CD4-positive, alpha-beta memory T cell (primary cell): ENCODE measurements around the gene GET4. TPM values are rescaled to one million over a fixed set of nuclear protein-coding genes. Genes with fewer than 3 reads are reported as not detected.

ENCODE experiments used
- CTCF ChIA-PET: fragments of 350-600 bp; sonication (Branson Sonifier 250); formaldehyde crosslinking; loops from one replicate; lab custom pipeline; 2021; ENCODE audit warnings: inconsistent platforms; ENCODE audit not compliant: partially characterized antibody; lab: Charles Lee
- POLR2A ChIA-PET: fragments of 350-600 bp; sonication (Branson Sonifier 250); formaldehyde crosslinking; loops from one replicate; lab custom pipeline; 2021; ENCODE audit not compliant: partially characterized antibody; lab: Charles Lee
- DNase-seq, 5 donors: peaks; one replicate each; pipeline versions ENCODE4 v3.0.0 to v3.0.0-alpha.2; 2020 to 2022; ENCODE audit warnings: mixed read lengths in 1 of 5
- H3K27ac ChIP-seq: one replicate; pipeline ENCODE4 v1.7.0; 2013; ENCODE audit warnings: low read depth, low read length
- H3K27me3 ChIP-seq: 2 replicates; pipeline ENCODE4 v1.7.0; 2013; ENCODE audit warnings: mild to moderate bottlenecking, low read length, moderate library complexity; ENCODE audit not compliant: insufficient read depth
- H3K36me3 ChIP-seq: 2 replicates; pipeline ENCODE4 v1.7.0; 2013; ENCODE audit warnings: mild to moderate bottlenecking, low read length, moderate library complexity; ENCODE audit not compliant: insufficient read depth
- H3K4me1 ChIP-seq: 2 replicates; pipeline ENCODE4 v1.7.0; 2013; ENCODE audit warnings: mild to moderate bottlenecking, low read length, moderate library complexity; ENCODE audit not compliant: insufficient read depth
- H3K4me3 ChIP-seq, 2 donors: one replicate each; pipeline ENCODE4 v1.7.0; 2013; ENCODE audit warnings: low read length in 2 of 2, mild to moderate bottlenecking in 1 of 2
- H3K9me3 ChIP-seq, 2 donors: one replicate each; pipeline ENCODE4 v1.7.0; 2013; ENCODE audit warnings: low read length in 2 of 2, control low read depth in 1 of 2; ENCODE audit not compliant: control insufficient read depth in 1 of 2
- H3K27ac Mint-ChIP-seq, 7 donors: one replicate each; pipeline ENCODE4 v1.8.0; 2020 to 2021; ENCODE audit warnings: mixed read lengths in 7 of 7, mild to moderate bottlenecking in 6 of 7, inconsistent platforms in 3 of 7, moderate library complexity in 3 of 7
- H3K27me3 Mint-ChIP-seq, 2 donors: one replicate each; pipeline ENCODE4 v1.8.0; 2020 to 2021; ENCODE audit warnings: mixed read lengths in 2 of 2
- H3K36me3 Mint-ChIP-seq, 2 donors: one replicate each; pipeline ENCODE4 v1.8.0; 2020 to 2021; ENCODE audit warnings: mixed read lengths in 2 of 2, inconsistent platforms in 1 of 2, mild to moderate bottlenecking in 1 of 2
- H3K4me1 Mint-ChIP-seq, 4 donors: one replicate each; pipeline ENCODE4 v1.8.0; 2020 to 2021; ENCODE audit warnings: mixed read lengths in 4 of 4, mild to moderate bottlenecking in 1 of 4
- H3K4me3 Mint-ChIP-seq, 8 donors: one replicate each; pipeline ENCODE4 v1.8.0; 2020 to 2021; ENCODE audit warnings: mixed read lengths in 8 of 8, mild to moderate bottlenecking in 7 of 8, moderate library complexity in 6 of 8, inconsistent platforms in 3 of 8
- H3K9me3 Mint-ChIP-seq, 8 donors: one replicate each; pipeline ENCODE4 v1.8.0; 2020 to 2021; ENCODE audit warnings: mixed read lengths in 8 of 8, mild to moderate bottlenecking in 5 of 8, inconsistent platforms in 3 of 8, moderate library complexity in 1 of 8
- intact Hi-C: fragments of 100-400 bp; cut with micrococcal nuclease; formaldehyde crosslinking; loops from one replicate; pipeline ENCODE4 v1.15.1; 2023
- polyA plus RNA-seq, 2 donors: library from polyadenylated mRNA; unstranded; fragments of 300-500 nt; fragmentation: Illumina TruSeq; gene quantifications; one replicate each; pipeline ENCODE4 v1.2.3, GENCODE V29; 2021
- total RNA-seq, 2 experiments: library from RNA; stranded (reverse); gene quantifications; one replicate each; pipeline ENCODE4 v1.2.3, GENCODE V29; 2021

Gene GET4
- total and polyA plus RNA-seq, 4 experiments from 2014 or later = 22.0 to 51.6 (median 38.1) TPM

DNA sequence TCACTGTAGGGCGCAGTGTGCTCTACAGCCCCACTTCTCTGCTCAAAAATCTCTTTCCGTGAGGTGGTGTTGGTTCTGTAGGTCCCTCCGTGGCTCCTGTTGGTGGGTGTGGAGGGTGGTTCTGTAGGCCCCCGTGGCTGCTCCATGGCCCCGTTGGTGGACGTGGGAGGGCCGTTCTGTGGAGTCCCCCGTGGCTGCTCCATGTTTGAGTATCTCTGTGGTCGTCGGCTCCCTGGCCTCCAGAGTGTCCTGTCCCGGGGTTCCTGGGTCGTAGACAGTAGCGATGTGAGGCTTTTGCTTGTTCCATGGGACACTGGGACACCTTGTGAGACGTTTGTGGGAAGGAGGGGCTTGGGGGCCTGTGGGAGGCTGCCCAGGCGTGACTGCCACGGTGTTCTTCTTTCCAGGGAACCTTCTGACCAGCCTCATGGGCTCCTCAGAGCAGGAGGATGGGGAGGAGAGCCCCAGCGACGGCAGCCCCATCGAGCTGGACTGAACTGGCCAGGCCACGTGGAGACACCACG, 18.6 kb downstream of the GET4 start:
- no peaks in the 10 kb centered on the region for H3K27me3 Mint-ChIP-seq
- peaks cover 0 to 4% (median 0%) of the 10 kb centered on the region in 8 donors for H3K9me3 Mint-ChIP-seq
- H3K9me3 ChIP-seq = no peaks in the 10 kb centered on the region
- no peaks in the 10 kb centered on the region for H3K27me3 ChIP-seq
- no peaks in the 10 kb centered on the region for H3K4me1 ChIP-seq
- H3K4me3 Mint-ChIP-seq = no peak overlapping the region
- peaks cover 47% of the 10 kb centered on the region for H3K36me3 ChIP-seq
- POLR2A ChIA-PET = no interaction called here
- H3K4me1 Mint-ChIP-seq = peaks cover 0 to 6% (median 4%) of the 10 kb centered on the region in 4 donors
- intact Hi-C loops = no loop called here
- H3K4me3 ChIP-seq = no peak overlapping the region
- H3K36me3 Mint-ChIP-seq = peaks cover 42% of the 10 kb centered on the region in 2 donors
- CTCF ChIA-PET = no interaction called here
- H3K27ac Mint-ChIP-seq = peak overlapping the region in 1 of 7 donors; percentile 16
- H3K27ac ChIP-seq = no peak overlapping the region
- DNase-seq = peak in 1 of 5 donors; percentile 25

DNA sequence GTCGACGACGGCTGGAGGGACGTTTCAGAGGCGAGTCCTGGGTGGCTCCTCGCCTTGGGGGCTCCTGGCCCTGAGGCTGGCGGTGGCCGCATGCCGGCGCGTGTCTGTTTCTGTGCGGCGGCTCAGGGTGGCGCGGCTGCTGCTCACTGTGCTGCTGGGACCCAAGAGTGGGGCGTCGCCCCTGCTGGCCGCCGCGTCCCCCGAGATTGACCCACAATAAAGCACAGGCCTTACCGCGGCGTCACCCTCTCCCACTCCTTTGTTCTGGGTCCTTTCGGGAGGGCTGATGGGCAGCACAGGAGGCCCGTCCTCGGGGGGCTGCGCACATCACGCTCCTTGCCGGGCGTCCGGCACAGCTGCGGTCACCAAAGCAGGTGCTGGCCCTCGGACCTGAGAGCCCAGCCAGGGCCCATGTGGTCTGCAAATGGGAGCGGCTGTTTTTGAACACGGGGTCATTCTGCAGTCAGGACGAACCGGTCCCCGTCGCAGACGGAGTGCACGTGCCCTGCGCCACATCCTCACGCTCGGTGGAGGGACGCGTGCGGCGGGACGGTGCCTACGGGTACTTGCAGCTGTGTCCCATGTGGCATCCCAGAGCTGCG, 19.2 kb downstream of the GET4 start:
- ChIA-PET POLR2A (no interaction called here), CTCF (no interaction called here)
- no peak overlapping the region for H3K4me3 Mint-ChIP-seq
- H3K9me3 ChIP-seq = no peaks in the 10 kb centered on the region
- H3K9me3 Mint-ChIP-seq = peaks cover 0 to 4% (median 0%) of the 10 kb centered on the region in 8 donors
- H3K4me1 ChIP-seq = no peaks in the 10 kb centered on the region
- H3K36me3 Mint-ChIP-seq = peaks cover 38 to 41% of the 10 kb centered on the region in 2 donors
- no peaks in the 10 kb centered on the region for H3K27me3 Mint-ChIP-seq
- H3K4me3 ChIP-seq = no peak overlapping the region
- intact Hi-C loops = no loop called here
- no peak overlapping the region for H3K27ac ChIP-seq
- DNase-seq = no peak
- peaks cover 0 to 6% (median 4%) of the 10 kb centered on the region in 4 donors for H3K4me1 Mint-ChIP-seq
- H3K27me3 ChIP-seq = no peaks in the 10 kb centered on the region
- H3K36me3 ChIP-seq = peaks cover 44% of the 10 kb centered on the region
- H3K27ac Mint-ChIP-seq = no peak overlapping the region

GRCh38 chr7:896346-897075, 20.2 kb downstream of the GET4 start:
- Mint-ChIP-seq H3K36me3 (peaks cover 35 to 36% of the 10 kb centered on the region in 2 donors), H3K27me3 (no peaks in the 10 kb centered on the region), H3K27ac (peak overlapping the region in 2 of 7 donors; percentile 18 to 22), H3K9me3 (peaks cover 0 to 4% (median 0%) of the 10 kb centered on the region in 8 donors), H3K4me3 (no peak overlapping the region), H3K4me1 (peaks cover 0 to 6% (median 4%) of the 10 kb centered on the region in 4 donors)
- DNase-seq = peak in 1 of 5 donors; percentile 30
- CTCF ChIA-PET = no interaction called here
- peaks cover 3% of the 10 kb centered on the region for H3K4me1 ChIP-seq
- H3K9me3 ChIP-seq = no peaks in the 10 kb centered on the region
- POLR2A ChIA-PET = no interaction called here
- H3K27me3 ChIP-seq = no peaks in the 10 kb centered on the region
- intact Hi-C loops = no loop called here
- no peak overlapping the region for H3K4me3 ChIP-seq
- no peak overlapping the region for H3K27ac ChIP-seq
- peaks cover 34% of the 10 kb centered on the region for H3K36me3 ChIP-seq

DNA sequence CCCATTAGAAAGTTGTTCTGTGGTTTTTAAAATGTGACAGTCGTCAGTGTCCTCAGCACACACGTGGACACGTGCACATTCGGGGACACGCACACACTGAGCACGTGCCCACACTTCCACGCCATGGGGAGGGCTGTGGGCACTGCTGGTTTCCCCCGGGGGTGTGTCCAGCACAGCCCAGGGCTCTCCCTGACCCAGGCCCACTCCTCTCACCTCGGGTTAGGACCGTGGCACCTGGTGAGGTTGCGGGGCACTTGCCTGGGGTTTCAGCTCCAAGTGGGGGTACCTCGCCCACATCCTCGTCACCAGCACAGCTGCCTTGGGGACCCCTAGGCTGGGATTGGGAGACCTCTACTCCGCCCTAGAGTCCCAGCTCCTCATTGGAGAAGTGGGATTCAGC, 20.7 kb downstream of the GET4 start:
- Mint-ChIP-seq H3K27ac (no peak overlapping the region), H3K9me3 (peaks cover 0 to 4% (median 0%) of the 10 kb centered on the region in 8 donors), H3K4me1 (peaks cover 0 to 6% (median 4%) of the 10 kb centered on the region in 4 donors), H3K4me3 (no peak overlapping the region), H3K36me3 (peaks cover 34 to 35% of the 10 kb centered on the region in 2 donors), H3K27me3 (no peaks in the 10 kb centered on the region)
- no peak overlapping the region for H3K27ac ChIP-seq
- H3K36me3 ChIP-seq = peaks cover 29% of the 10 kb centered on the region
- ChIA-PET POLR2A (no interaction called here), CTCF (interaction anchor here (1.4 kb wide), 1 partner anchor 11 kb away, joined by 3 read pairs; no protein-coding TSS in a partner anchor)
- intact Hi-C loops = no loop called here
- H3K27me3 ChIP-seq = no peaks in the 10 kb centered on the region
- peaks cover 3% of the 10 kb centered on the region for H3K4me1 ChIP-seq
- DNase-seq = peak in 1 of 5 donors; percentile 34
- H3K9me3 ChIP-seq = no peaks in the 10 kb centered on the region
- H3K4me3 ChIP-seq = no peak overlapping the region

- no peak overlapping the region for H3K4me3 Mint-ChIP-seq
- no peaks in the 10 kb centered on the region for H3K27me3 ChIP-seq
- H3K4me1 ChIP-seq = peaks cover 3% of the 10 kb centered on the region
- no peak overlapping the region for H3K27ac ChIP-seq
- H3K4me1 Mint-ChIP-seq = peaks cover 0 to 4% (median 1%) of the 10 kb centered on the region in 4 donors
- peaks cover 26 to 27% of the 10 kb centered on the region in 2 donors for H3K36me3 Mint-ChIP-seq
- peaks cover 0 to 3% (median 0%) of the 10 kb centered on the region in 8 donors for H3K9me3 Mint-ChIP-seq
- H3K9me3 ChIP-seq = no peaks in the 10 kb centered on the region
- DNase-seq = peak in 1 of 5 donors; percentile 33
- peaks cover 21% of the 10 kb centered on the region for H3K36me3 ChIP-seq
- H3K4me3 ChIP-seq = no peak overlapping the region
- ChIA-PET POLR2A (no interaction called here), CTCF (interaction anchor here (1.4 kb wide), 1 partner anchor 10 kb away, joined by 3 read pairs; no protein-coding TSS in a partner anchor)
- H3K27me3 Mint-ChIP-seq = peaks cover 0 to 3% of the 10 kb centered on the region in 2 donors
- no peak overlapping the region for H3K27ac Mint-ChIP-seq
- intact Hi-C loops = no loop called here
Measured at GRCh38 chr7:897771-898376, 21.5 kb downstream of the GET4 start.

- Mint-ChIP-seq H3K36me3 (peaks cover 21 to 23% of the 10 kb centered on the region in 2 donors), H3K9me3 (peaks cover 0 to 1% (median 0%) of the 10 kb centered on the region in 8 donors), H3K27ac (no peak overlapping the region), H3K27me3 (peaks cover 0 to 3% of the 10 kb centered on the region in 2 donors), H3K4me1 (peaks cover 0 to 2% (median under 1%) of the 10 kb centered on the region in 4 donors), H3K4me3 (no peak overlapping the region)
- H3K4me3 ChIP-seq = no peak overlapping the region
- H3K4me1 ChIP-seq = peaks cover 3% of the 10 kb centered on the region
- no peak overlapping the region for H3K27ac ChIP-seq
- intact Hi-C loops = no loop called here
- POLR2A ChIA-PET = no interaction called here
- DNase-seq = no peak
- H3K36me3 ChIP-seq = peaks cover 18% of the 10 kb centered on the region
- CTCF ChIA-PET = interaction anchor here (1.4 kb wide), 1 partner anchor 10 kb away, joined by 3 read pairs; no protein-coding TSS in a partner anchor
- H3K9me3 ChIP-seq = no peaks in the 10 kb centered on the region
- H3K27me3 ChIP-seq = no peaks in the 10 kb centered on the region
Measured at GRCh38 chr7:898460-898854, 22.1 kb downstream of the GET4 start.
